Neuronal stem cell (in vitro differentiated cells): ENCODE data around the gene ZNF500.

Source experiments
- DNase-seq: peaks from one replicate; pipeline ENCODE4 v3.0.0-alpha.2; 2013; ENCODE audit warnings: low spot score
- H2AFZ ChIP-seq: one replicate; pipeline ENCODE4 v1.6.1; 2013; ENCODE audit warnings: mild to moderate bottlenecking, low read length, inconsistent platforms
- H2AK5ac ChIP-seq: 2 replicates; pipeline ENCODE4 v1.6.1; 2013; ENCODE audit warnings: low read depth, mild to moderate bottlenecking, inconsistent platforms, low read length, moderate library complexity, mixed read lengths
- H2BK120ac ChIP-seq: 2 replicates; pipeline ENCODE4 v1.6.1; 2013; ENCODE audit warnings: low read depth, mild to moderate bottlenecking, inconsistent platforms, low read length, moderate library complexity, mixed read lengths
- H2BK12ac ChIP-seq: one replicate; pipeline ENCODE4 v1.6.1; 2013; ENCODE audit warnings: low read length, inconsistent platforms
- H2BK15ac ChIP-seq: 2 replicates; pipeline ENCODE4 v1.6.1; 2013; ENCODE audit warnings: mild to moderate bottlenecking, low read length, inconsistent platforms, mixed read lengths
- H2BK5ac ChIP-seq: one replicate; pipeline ENCODE4 v1.6.1; 2013; ENCODE audit warnings: inconsistent platforms, mild to moderate bottlenecking, low read length, moderate library complexity
- H3K14ac ChIP-seq: one replicate; pipeline ENCODE4 v1.6.1; 2013; ENCODE audit warnings: low read length, inconsistent platforms
- H3K18ac ChIP-seq: 2 replicates; pipeline ENCODE4 v1.6.1; 2013; ENCODE audit warnings: low read length, inconsistent platforms
- H3K23ac ChIP-seq: 2 replicates; pipeline ENCODE4 v1.6.1; 2013; ENCODE audit warnings: low read depth, mild to moderate bottlenecking, mixed read lengths, low read length, inconsistent platforms; ENCODE audit not compliant: poor library complexity
- H3K27ac ChIP-seq: replicated peaks from 3 replicates; pipeline ENCODE4 v1.5.1; 2013; ENCODE audit warnings: low read length, inconsistent platforms
- H3K27me3 ChIP-seq, 3 experiments: 2 replicates each; pipeline ENCODE4 v1.6.1; 2013; ENCODE audit warnings: low read length in 3 of 3, mild to moderate bottlenecking in 2 of 3, inconsistent platforms in 1 of 3, low read depth in 1 of 3, mixed read lengths in 1 of 3, moderate library complexity in 1 of 3; ENCODE audit not compliant: control insufficient read depth in 3 of 3, insufficient read depth in 3 of 3
- H3K36me3 ChIP-seq, 2 donors: replicated peaks in 1 of 2; 2 replicates each; pipeline ENCODE4 v1.6.1; 2013; ENCODE audit warnings: low read length in 2 of 2; ENCODE audit not compliant: control insufficient read depth in 2 of 2, insufficient read depth in 2 of 2
- H3K4ac ChIP-seq: 2 replicates; pipeline ENCODE4 v1.6.1; 2013; ENCODE audit warnings: inconsistent platforms, mild to moderate bottlenecking, low read length, moderate library complexity
- H3K4me1 ChIP-seq, 2 donors: 1 replicate in 1 of 2; 2 replicates in 1 of 2; pipeline ENCODE4 v1.6.1; 2013; ENCODE audit warnings: low read length in 2 of 2, low read depth in 1 of 2; ENCODE audit not compliant: control insufficient read depth in 2 of 2, insufficient read depth in 1 of 2
- H3K4me2 ChIP-seq: one replicate; pipeline ENCODE4 v1.6.1; 2013; ENCODE audit warnings: mild to moderate bottlenecking, low read length, inconsistent platforms; ENCODE audit not compliant: insufficient read depth, poor library complexity, severe bottlenecking
- H3K4me3 ChIP-seq, 2 donors: 2 replicates each; pipeline ENCODE4 v1.5.1; 2013; ENCODE audit warnings: low read length in 2 of 2, mild to moderate bottlenecking in 2 of 2, inconsistent platforms in 1 of 2, moderate library complexity in 1 of 2
- H3K79me1 ChIP-seq: one replicate; pipeline ENCODE4 v1.6.1; 2013; ENCODE audit warnings: low read depth, mild to moderate bottlenecking, inconsistent platforms, low read length, moderate library complexity
- H3K9ac ChIP-seq: one replicate; pipeline ENCODE4 v1.6.1; 2013; ENCODE audit warnings: mild to moderate bottlenecking, low read depth, low read length, inconsistent platforms; ENCODE audit not compliant: poor library complexity
- H3K9me3 ChIP-seq, 2 donors: replicated peaks in 1 of 2; 2 replicates each; pipeline versions ENCODE3 to v1.6.1; 2013; ENCODE audit warnings: low read length in 2 of 2, mild to moderate bottlenecking in 2 of 2, inconsistent platforms in 1 of 2, low read depth in 1 of 2, mixed read lengths in 1 of 2, moderate library complexity in 1 of 2; ENCODE audit not compliant: control insufficient read depth in 2 of 2, insufficient read depth in 1 of 2
- H4K8ac ChIP-seq: one replicate; pipeline ENCODE4 v1.6.1; 2013; ENCODE audit warnings: low read depth, mild to moderate bottlenecking, inconsistent platforms, low read length, moderate library complexity
- H4K91ac ChIP-seq: one replicate; pipeline ENCODE4 v1.6.1; 2013; ENCODE audit warnings: low read length, low read depth, mild to moderate bottlenecking, inconsistent platforms; ENCODE audit not compliant: poor library complexity
- WGBS, 2 donors: extraction: QIAGEN DNeasy Blood & Tissue Kit; methylation state at CpG; one replicate each; pipeline ENCODE4 v1.1.7; 2013; ENCODE audit warnings: missing lambda C conversion rate in 2 of 2, mixed read lengths in 1 of 2; ENCODE audit not compliant: insufficient read length in 2 of 2, insufficient replicate concordance in 1 of 2; ENCODE audit errors: extremely low coverage in 2 of 2; 5-methylcytosine and 5-hydroxymethylcytosine counted together

Gene ZNF500

GRCh38 chr16:4811773-4812172 lies 44.8 kb upstream of the ZNF500 start:
- Histone ChIP-seq H3K14ac (no peak overlapping the region), H3K79me1 (no peaks in the 10 kb centered on the region), H3K9me3 (peaks cover 0 to 2% of the 10 kb centered on the region in 2 donors), H3K23ac (no peak overlapping the region), H2BK12ac (no peak overlapping the region), H3K27me3 (no peaks in the 10 kb centered on the region), H3K4me1 (no peaks in the 10 kb centered on the region), H3K9ac (no peak overlapping the region), H3K4me3 (no peak overlapping the region), H2AK5ac (no peak overlapping the region), H2BK15ac (no peak overlapping the region), H4K91ac (no peak overlapping the region), H2BK120ac (no peak overlapping the region), H4K8ac (no peak overlapping the region), H2BK5ac (no peak overlapping the region), H3K36me3 (peaks cover 39 to 84% of the 10 kb centered on the region in 2 donors), H2AFZ (no peak overlapping the region), H3K4ac (no peak overlapping the region), H3K4me2 (no peak overlapping the region), H3K27ac (no peak overlapping the region), H3K18ac (no peak overlapping the region)
- no peak for DNase-seq
- WGBS, 2 donors, result no CpG with 5 or more reads among the region's 9 CpGs

- no peak overlapping the region for H4K8ac ChIP-seq
- no peak overlapping the region for H3K9ac ChIP-seq
- DNase-seq, result no peak
- H4K91ac ChIP-seq, result no peak overlapping the region
- H3K4ac ChIP-seq, result no peak overlapping the region
- no peak overlapping the region for H3K4me2 ChIP-seq
- no peak overlapping the region for H2BK120ac ChIP-seq
- H2AFZ ChIP-seq, result no peak overlapping the region
- H2AK5ac ChIP-seq, result no peak overlapping the region
- H3K4me3 ChIP-seq, result no peak overlapping the region
- no peak overlapping the region for H2BK5ac ChIP-seq
- H3K18ac ChIP-seq, result no peak overlapping the region
- no peak overlapping the region for H3K14ac ChIP-seq
- no peaks in the 10 kb centered on the region for H3K27me3 ChIP-seq
- H3K4me1 ChIP-seq, result no peaks in the 10 kb centered on the region
- no peak overlapping the region for H3K23ac ChIP-seq
- H3K36me3 ChIP-seq, result peaks cover 39 to 84% of the 10 kb centered on the region in 2 donors
- no peak overlapping the region for H3K27ac ChIP-seq
- peaks cover 0 to 2% of the 10 kb centered on the region in 2 donors for H3K9me3 ChIP-seq
- H3K79me1 ChIP-seq, result no peaks in the 10 kb centered on the region
- WGBS, 2 donors, result no CpG with 5 or more reads among the region's 3 CpGs
- H2BK12ac ChIP-seq, result no peak overlapping the region
- H2BK15ac ChIP-seq, result no peak overlapping the region
These were observed 44.3 kb upstream of the ZNF500 start for GRCh38 chr16:4811242-4811641.

- no peak overlapping the region for H3K23ac ChIP-seq
- no peak overlapping the region for H4K8ac ChIP-seq
- no peak overlapping the region for H2AK5ac ChIP-seq
- no peak overlapping the region for H2BK120ac ChIP-seq
- no peak overlapping the region for H3K18ac ChIP-seq
- H3K14ac ChIP-seq, result no peak overlapping the region
- H3K9ac ChIP-seq, result no peak overlapping the region
- H3K4ac ChIP-seq, result no peak overlapping the region
- H2BK12ac ChIP-seq, result no peak overlapping the region
- peaks cover 3 to 13% of the 10 kb centered on the region in 2 donors for H3K4me1 ChIP-seq
- H3K27me3 ChIP-seq, result no peaks in the 10 kb centered on the region
- H4K91ac ChIP-seq, result no peak overlapping the region
- WGBS, 2 donors, result no CpG with 5 or more reads among the region's 6 CpGs
- no peak for DNase-seq
- no peaks in the 10 kb centered on the region for H3K9me3 ChIP-seq
- no peak overlapping the region for H3K27ac ChIP-seq
- no peak overlapping the region for H3K4me2 ChIP-seq
- H3K4me3 ChIP-seq, result no peak overlapping the region
- no peak overlapping the region for H2BK5ac ChIP-seq
- H2BK15ac ChIP-seq, result no peak overlapping the region
- peaks cover 27 to 64% of the 10 kb centered on the region in 2 donors for H3K36me3 ChIP-seq
- no peak overlapping the region for H2AFZ ChIP-seq
- H3K79me1 ChIP-seq, result no peaks in the 10 kb centered on the region
These were observed 39.3 kb upstream of the ZNF500 start for GRCh38 chr16:4806280-4806679.

- no peak overlapping the region for H3K18ac ChIP-seq
- H4K8ac ChIP-seq, result no peak overlapping the region
- no peak overlapping the region for H3K9ac ChIP-seq
- no peak overlapping the region for H2BK5ac ChIP-seq
- H3K14ac ChIP-seq, result no peak overlapping the region
- no peak overlapping the region for H3K23ac ChIP-seq
- no peak for DNase-seq
- H2AFZ ChIP-seq, result no peak overlapping the region
- H2AK5ac ChIP-seq, result no peak overlapping the region
- H4K91ac ChIP-seq, result no peak overlapping the region
- H3K79me1 ChIP-seq, result peaks cover 2% of the 10 kb centered on the region
- H3K4ac ChIP-seq, result no peak overlapping the region
- no peak overlapping the region for H2BK120ac ChIP-seq
- no peak overlapping the region for H2BK15ac ChIP-seq
- H3K4me2 ChIP-seq, result no peak overlapping the region
- no peaks in the 10 kb centered on the region for H3K9me3 ChIP-seq
- H2BK12ac ChIP-seq, result no peak overlapping the region
- no CpG with 5 or more reads among the region's 11 CpGs for WGBS, 2 donors
- H3K36me3 ChIP-seq, result peaks cover 24 to 58% of the 10 kb centered on the region in 2 donors
- no peak overlapping the region for H3K27ac ChIP-seq
- H3K4me1 ChIP-seq, result peaks cover 5 to 14% of the 10 kb centered on the region in 2 donors
- no peak overlapping the region for H3K4me3 ChIP-seq
- no peaks in the 10 kb centered on the region for H3K27me3 ChIP-seq
These were observed 38.3 kb upstream of the ZNF500 start for GRCh38 chr16:4805231-4805630.
